A204.1 (cell line): ENCODE data around the gene FAM3D.
"Not testable (repeated sequence)": the region's sequence is repeated elsewhere in the genome, so short reads cannot be mapped to it uniquely, and the experiment has no call there.

ENCODE experiments used
- FAIRE-seq: peaks from 2 replicates; lab custom pipeline; 2012; peaks lifted over from hg19 to GRCh38; lab: Jason Lieb, UNC

FAM3D gene

GRCh38 chr3:58666683-58667082, at the start of gene FAM3D:
FAM3D (minus strand) TSS chr3:58666774; CDS start chr3:58655563, 11,211 bp downstream.
- no peak for FAIRE-seq

- no peak for FAIRE-seq
These were observed 47.3 kb upstream of the FAM3D start for GRCh38 chr3:58713715-58714401.

- FAIRE-seq = no peak
These were observed 45.3 kb upstream of the FAM3D start for GRCh38 chr3:58711871-58712270.

GRCh38 chr3:58708983-58709382, 42.4 kb upstream of the FAM3D start:
- FAIRE-seq = not testable (repeated sequence)

- no peak for FAIRE-seq
These were observed 41.7 kb upstream of the FAM3D start for GRCh38 chr3:58708116-58708791.

GRCh38 chr3:58707390-58707930, 40.9 kb upstream of the FAM3D start:
- no peak for FAIRE-seq

GRCh38 chr3:58706395-58707167, 40.0 kb upstream of the FAM3D start:
- no peak for FAIRE-seq

- no peak for FAIRE-seq
These were observed 38.2 kb upstream of the FAM3D start for GRCh38 chr3:58704745-58705144.

- FAIRE-seq = not testable (repeated sequence)
These were observed 37.7 kb upstream of the FAM3D start for GRCh38 chr3:58704304-58704703.

GRCh38 chr3:58698246-58698645, 31.7 kb upstream of the FAM3D start:
- FAIRE-seq = no peak

- FAIRE-seq = no peak
These were observed 31.0 kb upstream of the FAM3D start for GRCh38 chr3:58697561-58697960.

- FAIRE-seq = not testable (repeated sequence)
These were observed 30.2 kb upstream of the FAM3D start for GRCh38 chr3:58696813-58697212.

- FAIRE-seq = no peak
These were observed 29.5 kb upstream of the FAM3D start for GRCh38 chr3:58696093-58696492.

GRCh38 chr3:58695284-58695683, 28.7 kb upstream of the FAM3D start:
- not testable (repeated sequence) for FAIRE-seq

GRCh38 chr3:58693940-58694850, 27.6 kb upstream of the FAM3D start:
- no peak for FAIRE-seq

- FAIRE-seq = peak; percentile 93
These were observed 25.9 kb upstream of the FAM3D start for GRCh38 chr3:58692484-58692883.

- no peak for FAIRE-seq
These were observed 25.4 kb upstream of the FAM3D start for GRCh38 chr3:58691997-58692396.

- no peak for FAIRE-seq
These were observed 23.9 kb upstream of the FAM3D start for GRCh38 chr3:58690490-58690889.

- no peak for FAIRE-seq
These were observed 22.0 kb upstream of the FAM3D start for GRCh38 chr3:58688574-58688973.

- no peak for FAIRE-seq
These were observed 20.3 kb upstream of the FAM3D start for GRCh38 chr3:58686847-58687246.

- FAIRE-seq = no peak
These were observed 19.1 kb upstream of the FAM3D start for GRCh38 chr3:58685641-58686040.

GRCh38 chr3:58683466-58683865, 16.9 kb upstream of the FAM3D start:
- FAIRE-seq = no peak
